Measurements from ENCODE around the gene MLPH. TPM values are rescaled to one million over a fixed set of nuclear protein-coding genes. Genes with fewer than 3 reads are reported as not detected.

Gene MLPH
- total RNA-seq, 4 donors from 2014 or later: 59.7 to 889 (median 182) TPM

DNA sequence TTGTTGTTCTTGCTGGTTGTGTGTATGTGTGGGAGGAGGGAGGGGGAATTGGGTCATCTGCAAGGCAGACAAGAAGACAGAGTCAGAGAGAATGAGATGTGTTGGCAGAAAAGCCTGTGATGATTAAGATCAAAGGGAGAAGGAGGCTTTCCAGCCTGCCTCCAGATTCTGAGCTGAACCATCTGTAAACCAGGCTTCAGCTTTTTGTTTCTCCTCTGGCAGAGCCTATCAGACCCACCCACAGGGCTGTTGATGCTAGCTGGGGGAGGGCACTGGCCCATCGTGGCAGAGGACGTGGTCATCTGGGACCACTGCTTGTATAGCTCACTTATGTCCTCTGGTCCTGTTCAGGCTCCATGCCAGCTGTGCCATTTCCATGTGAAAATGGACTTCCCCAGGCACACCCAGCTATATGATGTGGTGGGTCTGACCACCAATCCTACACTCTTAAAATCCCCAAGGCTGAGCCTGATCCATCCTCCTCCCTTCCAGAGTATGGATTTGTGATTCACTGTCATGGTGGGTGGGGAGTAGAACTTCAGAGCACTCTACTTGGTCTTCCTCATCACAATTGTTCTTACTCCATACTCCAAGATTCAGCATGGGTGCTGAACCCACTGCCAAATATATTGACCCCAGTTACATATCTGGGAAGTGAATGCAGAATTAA, 45.3 kb upstream of the MLPH start:
- Histone ChIP-seq H3K9me3 (no peaks in the 10 kb centered on the region), H3K27ac (peak overlapping the region; percentile 4 to 62 (median 51)), H3K36me3 (no peaks in the 10 kb centered on the region), H3K27me3 (no peaks in the 10 kb centered on the region), H3K4me3 (no peak overlapping the region), H3K4me1 (peaks cover 0 to 12% (median 0%) of the 10 kb centered on the region in 4 donors)
- no peak for DNase-seq
- intact Hi-C loops (cut with DNase I; ENCODE audit: low total_unique reads): no loop called here
- 48% methylated on average over 2 of the region's 2 CpGs; no CpG with 5 or more reads in 1 of the 2 donors for WGBS, 2 donors (ENCODE audit: low coverage in 1 of 2)
- in situ Hi-C loops (cut with MboI; ENCODE audit: low pct_ligation_motif_present in 1 of 4, low pct_unique_long_range_greater_than_20kb in 1 of 4, low sequenced_read_pairs in 3 of 4): no loop called here
- no peak for TF ChIP-seq EP300 (IDR thresholded peaks at IDR 0.05; ENCODE audit: low read depth)
- TF ChIP-seq POLR2AphosphoS5 (IDR thresholded peaks at IDR 0.05): peak in 2 of 3 donors; percentile 51 to 61
- TF ChIP-seq CTCF (IDR thresholded peaks at IDR 0.05): no peak

GRCh38 chr2:237444071-237444470, 43.0 kb upstream of the MLPH start:
- no peaks in the 10 kb centered on the region for H3K9me3 ChIP-seq
- H3K27me3 ChIP-seq: no peaks in the 10 kb centered on the region
- H3K4me3 ChIP-seq: no peak overlapping the region
- 74% methylated on average over 2 of the region's 2 CpGs; no CpG with 5 or more reads in 1 of the 2 donors for WGBS, 2 donors (ENCODE audit: low coverage in 1 of 2)
- in situ Hi-C loops (cut with MboI; ENCODE audit: low pct_ligation_motif_present in 1 of 4, low pct_unique_long_range_greater_than_20kb in 1 of 4, low sequenced_read_pairs in 3 of 4) (no loop called here), intact Hi-C loops (cut with DNase I; ENCODE audit: low total_unique reads) (no loop called here)
- peaks cover 0 to 6% (median 0%) of the 10 kb centered on the region in 4 donors for H3K4me1 ChIP-seq
- H3K27ac ChIP-seq: no peak overlapping the region
- DNase-seq: no peak
- H3K36me3 ChIP-seq: no peaks in the 10 kb centered on the region
- TF ChIP-seq EP300 (IDR thresholded peaks at IDR 0.05; ENCODE audit: low read depth) (no peak), CTCF (IDR thresholded peaks at IDR 0.05) (no peak), POLR2A (IDR thresholded peaks at IDR 0.05) (no peak), POLR2AphosphoS5 (IDR thresholded peaks at IDR 0.05) (no peak)

DNA sequence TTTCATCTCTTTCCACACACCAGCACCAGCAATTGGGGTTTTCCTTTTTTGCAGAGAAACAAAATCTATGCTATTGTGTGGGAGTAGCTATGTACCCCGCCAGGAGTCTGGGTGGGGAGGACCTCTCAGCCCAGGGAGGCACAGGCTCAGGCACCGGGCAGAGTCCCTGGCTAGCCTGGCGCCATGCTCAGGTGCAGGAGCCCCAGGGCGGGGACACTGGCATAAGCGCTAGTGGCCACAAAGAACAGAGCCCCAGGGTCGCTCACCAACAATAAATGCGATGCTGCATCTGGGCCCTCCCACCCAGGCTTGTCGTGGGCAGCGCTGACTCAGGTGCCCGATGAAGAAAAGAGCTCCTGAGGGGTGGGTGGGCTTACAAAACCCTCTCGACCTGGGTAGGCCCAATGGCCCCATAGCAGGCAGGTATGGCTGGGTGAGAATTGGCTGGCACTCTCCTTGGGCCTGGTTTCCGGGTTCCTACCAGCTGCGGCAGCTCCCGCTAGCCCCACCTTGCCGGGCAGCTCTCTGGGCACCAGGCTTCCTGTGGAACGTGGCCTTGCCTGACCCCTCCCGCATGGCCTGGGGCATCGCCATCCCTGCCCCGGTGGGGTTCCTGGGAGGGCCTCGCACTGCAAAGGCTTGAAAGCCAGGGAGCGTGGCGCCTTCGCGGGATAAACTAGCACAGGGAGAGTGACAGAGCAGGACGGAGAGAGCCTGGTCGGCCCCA, 41.3 kb upstream of the MLPH start:
- H3K36me3 ChIP-seq: no peaks in the 10 kb centered on the region
- TF ChIP-seq CTCF (IDR thresholded peaks at IDR 0.05): no peak
- TF ChIP-seq POLR2A (IDR thresholded peaks at IDR 0.05): no peak
- TF ChIP-seq EP300 (IDR thresholded peaks at IDR 0.05; ENCODE audit: low read depth): no peak
- TF ChIP-seq POLR2AphosphoS5 (IDR thresholded peaks at IDR 0.05): no peak
- peaks cover 0 to 15% (median 0%) of the 10 kb centered on the region in 4 donors for H3K4me1 ChIP-seq
- intact Hi-C loops (cut with DNase I; ENCODE audit: low total_unique reads): no loop called here
- H3K9me3 ChIP-seq: no peaks in the 10 kb centered on the region
- no peak overlapping the region for H3K4me3 ChIP-seq
- in situ Hi-C loops (cut with MboI; ENCODE audit: low pct_ligation_motif_present in 1 of 4, low pct_unique_long_range_greater_than_20kb in 1 of 4, low sequenced_read_pairs in 3 of 4): no loop called here
- DNase-seq: no peak
- WGBS, 2 donors (ENCODE audit: low coverage in 1 of 2): 91% methylated on average over 25 of the region's 26 CpGs; no CpG with 5 or more reads in 1 of the 2 donors
- peak overlapping the region in 1 of 4 donors; percentile 28 for H3K27ac ChIP-seq
- no peaks in the 10 kb centered on the region for H3K27me3 ChIP-seq

DNA sequence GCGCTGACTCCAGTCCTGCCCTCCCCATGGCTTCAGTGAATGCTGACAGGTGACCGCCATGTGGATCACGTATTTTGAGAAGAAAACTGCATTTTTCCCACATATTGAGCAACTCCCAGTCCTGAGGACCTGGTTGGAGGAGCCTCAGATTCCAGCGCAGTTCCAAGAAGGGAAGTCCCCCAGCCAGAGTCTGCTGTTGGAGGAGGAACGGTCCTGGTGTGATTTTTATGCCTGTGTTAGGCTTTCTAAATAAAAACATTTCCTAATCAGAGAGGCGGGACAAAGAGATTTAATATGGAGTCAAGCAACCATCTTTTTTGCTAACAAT, 40.7 kb upstream of the MLPH start:
- peaks cover 0 to 13% (median 1%) of the 10 kb centered on the region in 4 donors for H3K4me1 ChIP-seq
- H3K27me3 ChIP-seq: no peaks in the 10 kb centered on the region
- no peak overlapping the region for H3K4me3 ChIP-seq
- H3K9me3 ChIP-seq: no peaks in the 10 kb centered on the region
- peak overlapping the region in 1 of 4 donors; percentile 28 for H3K27ac ChIP-seq
- no peak for DNase-seq
- intact Hi-C loops (cut with DNase I; ENCODE audit: low total_unique reads) (no loop called here), in situ Hi-C loops (cut with MboI; ENCODE audit: low pct_ligation_motif_present in 1 of 4, low pct_unique_long_range_greater_than_20kb in 1 of 4, low sequenced_read_pairs in 3 of 4) (no loop called here)
- TF ChIP-seq EP300 (IDR thresholded peaks at IDR 0.05; ENCODE audit: low read depth) (no peak), POLR2AphosphoS5 (IDR thresholded peaks at IDR 0.05) (no peak), POLR2A (IDR thresholded peaks at IDR 0.05) (no peak), CTCF (IDR thresholded peaks at IDR 0.05) (no peak)
- no peaks in the 10 kb centered on the region for H3K36me3 ChIP-seq
- WGBS, 2 donors (ENCODE audit: low coverage in 1 of 2): 87 to 93% methylated on average over 3 to 6 of the region's 6 CpGs

All from transverse colon (tissue), 4 donors.